Left lung (tissue), 10 donors: Measurements from ENCODE around the gene MPEG1. TPM values are rescaled to one million over a fixed set of nuclear protein-coding genes. Genes with fewer than 3 reads are reported as not detected.
A peak's percentile ranks its signal among the peaks of the same experiment; 100 is the strongest.

Experiments used
- ATAC-seq: fragments of 200-7000 bp; cut with Tn5 transposase; one replicate; pipeline ENCODE4 v1.9.1; 2020; ENCODE audit warnings: moderate library complexity
- DNase-seq, 4 donors: peaks; one replicate each; pipeline ENCODE4 v3.0.0-alpha.2; 2013 to 2020
- H3K27ac ChIP-seq, 2 donors: fragments of 200-600 bp; sonication (generic) in 1 of 2; one replicate each; pipeline versions ENCODE4 v1.5.0 to v1.8.0; 2020 to 2021
- H3K27me3 ChIP-seq, 2 donors: fragments of 200-600 bp; sonication (generic) in 1 of 2; one replicate each; pipeline versions ENCODE4 v1.5.0 to v1.8.0; 2020 to 2021
- H3K36me3 ChIP-seq, 2 donors: fragments of 200-600 bp; sonication (generic) in 1 of 2; one replicate each; pipeline versions ENCODE4 v1.5.0 to v1.8.0; 2020 to 2021
- H3K4me1 ChIP-seq, 2 donors: fragments of 200-600 bp; one replicate each; pipeline ENCODE4 v1.8.0; 2021
- H3K4me3 ChIP-seq, 2 donors: fragments of 200-600 bp; sonication (generic) in 1 of 2; one replicate each; pipeline versions ENCODE4 v1.5.0 to v1.8.0; 2020 to 2021; ENCODE audit warnings: mild to moderate bottlenecking in 1 of 2
- H3K9me3 ChIP-seq, 2 donors: fragments of 200-600 bp; sonication (generic) in 1 of 2; one replicate each; pipeline versions ENCODE4 v1.5.0 to v1.8.0; 2020 to 2021
- CTCF ChIP-seq, 2 donors: fragments of 200-600 bp; sonication (generic) in 1 of 2; IDR thresholded peaks; one replicate each; pipeline versions ENCODE4 v1.5.0 to v1.8.0; 2021; ENCODE audit warnings: antibody characterized with exemption in 2 of 2
- intact Hi-C, 2 donors: fragments of 100-400 bp; cut with DNase I; formaldehyde crosslinking; loops; one replicate each; pipeline versions ENCODE4 v1.11.2 to v1.14.2; 2022
- polyA plus RNA-seq, 6 donors: library from polyadenylated mRNA; unstranded; fragments of 120-200 nt; gene quantifications; one replicate each; pipeline ENCODE4 v1.2.1, GENCODE V29; 2013; ENCODE audit not compliant: insufficient read length in 6 of 6
- total RNA-seq, 2 donors: library from RNA; stranded (reverse); fragmentation: NEBNext Ultra II Directional; extraction: Animal tissue kit (Norgen Biotek cat#: 25700); gene quantifications; one replicate each; pipeline ENCODE4 v1.2.1, GENCODE V29; 2021
- donor health status: DM: no; HTN: yes; CAD: no.
- donor health status: DM: no; HTN: no; CAD: no.

MPEG1 gene
- total and polyA plus RNA-seq, 8 donors, result 12.3 to 68.7 (median 15.8) TPM

- Histone ChIP-seq H3K9me3 (no peaks in the 10 kb centered on the region), H3K27ac (peak overlapping the region in 1 of 2 donors; percentile 15), H3K4me1 (peaks cover 23 to 45% of the 10 kb centered on the region in 2 donors), H3K4me3 (no peak overlapping the region), H3K36me3 (peaks cover 0 to 52% of the 10 kb centered on the region in 2 donors), H3K27me3 (no peaks in the 10 kb centered on the region)
- no peak for TF ChIP-seq CTCF (IDR thresholded peaks at IDR 0.05)
- intact Hi-C loops, result no loop called here
- no peak for DNase-seq
- no peak for ATAC-seq
These were observed 20.2 kb downstream of the MPEG1 start for GRCh38 chr11:59192446-59193020.

- TF ChIP-seq CTCF (IDR thresholded peaks at IDR 0.05), result no peak
- intact Hi-C loops, result no loop called here
- Histone ChIP-seq H3K9me3 (no peaks in the 10 kb centered on the region), H3K36me3 (peaks cover 0 to 52% of the 10 kb centered on the region in 2 donors), H3K27me3 (no peaks in the 10 kb centered on the region), H3K4me1 (peaks cover 29 to 50% of the 10 kb centered on the region in 2 donors), H3K4me3 (no peak overlapping the region), H3K27ac (no peak overlapping the region)
- ATAC-seq, result no peak
- DNase-seq, result no peak
These were observed 20.8 kb downstream of the MPEG1 start for GRCh38 chr11:59191890-59192289.

GRCh38 chr11:59191095-59191494 lies 21.6 kb downstream of the MPEG1 start:
- ATAC-seq (no peak), DNase-seq (no peak)
- H3K27me3 ChIP-seq, result no peaks in the 10 kb centered on the region
- H3K36me3 ChIP-seq, result peaks cover 0 to 45% of the 10 kb centered on the region in 2 donors
- no peaks in the 10 kb centered on the region for H3K9me3 ChIP-seq
- intact Hi-C loops, result no loop called here
- no peak for TF ChIP-seq CTCF (IDR thresholded peaks at IDR 0.05)
- H3K27ac ChIP-seq, result no peak overlapping the region
- H3K4me1 ChIP-seq, result peaks cover 35 to 50% of the 10 kb centered on the region in 2 donors
- H3K4me3 ChIP-seq, result no peak overlapping the region

GRCh38 chr11:59189986-59190385 lies 22.7 kb downstream of the MPEG1 start:
- H3K36me3 ChIP-seq, result peaks cover 0 to 35% of the 10 kb centered on the region in 2 donors
- no peaks in the 10 kb centered on the region for H3K9me3 ChIP-seq
- DNase-seq (no peak), ATAC-seq (peak; percentile 6)
- peak overlapping the region; percentile 33 to 51 for H3K27ac ChIP-seq
- no peaks in the 10 kb centered on the region for H3K27me3 ChIP-seq
- peaks cover 40 to 54% of the 10 kb centered on the region in 2 donors for H3K4me1 ChIP-seq
- no peak overlapping the region for H3K4me3 ChIP-seq
- intact Hi-C loops, result no loop called here
- TF ChIP-seq CTCF (IDR thresholded peaks at IDR 0.05), result no peak

- Histone ChIP-seq H3K27ac (peak overlapping the region; percentile 33 to 70), H3K4me1 (peaks cover 43 to 64% of the 10 kb centered on the region in 2 donors)
- no peak for DNase-seq
These were observed 23.8 kb downstream of the MPEG1 start for GRCh38 chr11:59188954-59189353.

More at GRCh38 chr11:59188954-59189353, 23.8 kb downstream of the MPEG1 start:
- H3K27me3 ChIP-seq, result no peaks in the 10 kb centered on the region
- H3K4me3 ChIP-seq, result no peak overlapping the region
- H3K36me3 ChIP-seq, result peaks cover 0 to 25% of the 10 kb centered on the region in 2 donors
- no peak for TF ChIP-seq CTCF (IDR thresholded peaks at IDR 0.05)
- intact Hi-C loops, result no loop called here
- H3K9me3 ChIP-seq, result no peaks in the 10 kb centered on the region
- ATAC-seq, result peak; percentile 47
